BE2C (cell line): ENCODE data around the gene CD300E.
A peak's percentile ranks its signal among the peaks of the same experiment; 100 is the strongest.

ENCODE experiments used
- DNase-seq: peaks from one replicate; pipeline ENCODE4 v3.0.0-alpha.2; 2020
- H3K27me3 ChIP-seq: fragments of 250-450 bp; sonication (Bioruptor Pico); 2 replicates; pipeline ENCODE4 v1.5.1; 2020; ENCODE audit warnings: mild to moderate bottlenecking
- H3K36me3 ChIP-seq: fragments of 250-450 bp; sonication (Bioruptor Pico); 2 replicates; pipeline ENCODE4 v1.5.1; 2020; ENCODE audit warnings: mild to moderate bottlenecking
- H3K4me1 ChIP-seq: fragments of 250-450 bp; sonication (Bioruptor Pico); 2 replicates; pipeline ENCODE4 v1.5.1; 2020
- H3K4me3 ChIP-seq: 2 replicates; pipeline ENCODE4 v1.5.1; 2011; ENCODE audit warnings: low read depth, low read length
- H3K9me3 ChIP-seq: fragments of 250-450 bp; sonication (Bioruptor Pico); 2 replicates; pipeline ENCODE4 v1.5.1; 2020
- CTCF ChIP-seq: IDR thresholded peaks from 2 replicates; pipeline ENCODE4 v1.5.1; 2012; ENCODE audit warnings: mild to moderate bottlenecking, low read depth, low read length

Gene CD300E

GRCh38 chr17:74654742-74655141 is 31.2 kb upstream of the CD300E start:
- Histone ChIP-seq H3K9me3 (no peaks in the 10 kb centered on the region), H3K4me3 (no peak overlapping the region), H3K27me3 (peaks cover 5% of the 10 kb centered on the region), H3K4me1 (peaks cover 7% of the 10 kb centered on the region), H3K36me3 (no peaks in the 10 kb centered on the region)
- no peak for TF ChIP-seq CTCF
- DNase-seq = peak; percentile 53

- Histone ChIP-seq H3K4me3 (no peak overlapping the region), H3K36me3 (no peaks in the 10 kb centered on the region), H3K9me3 (no peaks in the 10 kb centered on the region), H3K4me1 (peaks cover 14% of the 10 kb centered on the region), H3K27me3 (no peaks in the 10 kb centered on the region; the same call in none of the 2 replicates)
- no peak for TF ChIP-seq CTCF
- no peak for DNase-seq
Measured at GRCh38 chr17:74652020-74652419, 28.5 kb upstream of the CD300E start.

- DNase-seq = peak; percentile 50
- TF ChIP-seq CTCF = no peak
- Histone ChIP-seq H3K4me3 (no peak overlapping the region), H3K36me3 (no peaks in the 10 kb centered on the region), H3K4me1 (peaks cover 14% of the 10 kb centered on the region), H3K9me3 (no peaks in the 10 kb centered on the region), H3K27me3 (no peaks in the 10 kb centered on the region; the same call in none of the 2 replicates)
Measured at GRCh38 chr17:74649909-74650308, 26.4 kb upstream of the CD300E start.

GRCh38 chr17:74647871-74648672 is 24.5 kb upstream of the CD300E start:
- Histone ChIP-seq H3K27me3 (no peaks in the 10 kb centered on the region; the same call in none of the 2 replicates), H3K9me3 (no peaks in the 10 kb centered on the region), H3K4me1 (peaks cover 14% of the 10 kb centered on the region), H3K4me3 (no peak overlapping the region), H3K36me3 (no peaks in the 10 kb centered on the region)
- no peak for TF ChIP-seq CTCF
- peak; percentile 77 for DNase-seq

- Histone ChIP-seq H3K4me3 (no peak overlapping the region), H3K9me3 (no peaks in the 10 kb centered on the region), H3K4me1 (peaks cover 14% of the 10 kb centered on the region), H3K27me3 (no peaks in the 10 kb centered on the region; the same call in 1 of the 2 replicates), H3K36me3 (no peaks in the 10 kb centered on the region)
- no peak for DNase-seq
- TF ChIP-seq CTCF = peak; percentile 58
Measured at GRCh38 chr17:74646231-74646630, 22.7 kb upstream of the CD300E start.

GRCh38 chr17:74645010-74645409 is 21.5 kb upstream of the CD300E start:
- Histone ChIP-seq H3K4me3 (no peak overlapping the region), H3K27me3 (no peaks in the 10 kb centered on the region), H3K36me3 (no peaks in the 10 kb centered on the region), H3K4me1 (peaks cover 7% of the 10 kb centered on the region), H3K9me3 (no peaks in the 10 kb centered on the region)
- no peak for TF ChIP-seq CTCF
- DNase-seq = no peak
